ENCODE results near the gene HSP90AB1. TPM values are rescaled to one million over a fixed set of nuclear protein-coding genes. Genes with fewer than 3 reads are reported as not detected.

Gene HSP90AB1
- total and polyA plus RNA-seq, 2 of the 8 experiments (the other 6 are each of a cell fraction or from before 2014, with no cell fraction given) = 1,564 to 2,297 TPM

- no peak for TF ChIP-seq NANOG (IDR thresholded peaks at IDR 0.05; ENCODE audit: insufficient read depth, low read depth, low read length, poor library complexity, severe bottlenecking)
- no peak for TF ChIP-seq SP2 (IDR thresholded peaks at IDR 0.05; ENCODE audit: low read length)
- TF ChIP-seq SIRT6 (IDR thresholded peaks at IDR 0.05; ENCODE audit: low read length) = no peak
- no peak for TF ChIP-seq SUZ12 (IDR thresholded peaks at IDR 0.05; ENCODE audit: low read length)
- TF ChIP-seq TEAD4 (IDR thresholded peaks at IDR 0.05; ENCODE audit: low read depth, low read length) = no peak
Observed at GRCh38 chr6:44245391-44245911, 1.4 kb upstream of the HSP90AB1 start (continued).
